WTC11 (cell line): ENCODE measurements around the gene SMYD4. TPM values are rescaled to one million over a fixed set of nuclear protein-coding genes. Genes with fewer than 3 reads are reported as not detected.

ENCODE experiments used
- ATAC-seq: fragments of 200-7000 bp; cut with Tn5 transposase; 2 replicates; pipeline ENCODE4 v1.10.0; 2021; ENCODE audit warnings: mild to moderate bottlenecking, moderate library complexity
- CTCF ChIA-PET: fragments of 300-600 bp; sonication (Branson Sonifier 250); formaldehyde crosslinking; loops from one replicate; lab custom pipeline; 2021; ENCODE audit warnings: antibody characterized with exemption; lab: Charles Lee
- POLR2A ChIA-PET: fragments of 350-600 bp; sonication (Branson Sonifier 250); formaldehyde crosslinking; loops from one replicate; lab custom pipeline; 2021; ENCODE audit warnings: antibody characterized with exemption; lab: Charles Lee
- DNase-seq: peaks from one replicate; pipeline ENCODE4 v3.0.0; 2021; ENCODE audit warnings: low spot score
- H3K27ac Mint-ChIP-seq: 2 replicates; pipeline ENCODE4 v1.8.0; 2021; ENCODE audit warnings: mixed read lengths
- H3K27me3 Mint-ChIP-seq: 2 replicates; pipeline ENCODE4 v1.8.0; 2021; ENCODE audit warnings: low read depth, mild to moderate bottlenecking, moderate library complexity, mixed read lengths
- H3K36me3 Mint-ChIP-seq: 2 replicates; pipeline ENCODE4 v1.8.0; 2021; ENCODE audit warnings: mixed read lengths
- H3K4me1 Mint-ChIP-seq: 2 replicates; pipeline ENCODE4 v1.8.0; 2022; ENCODE audit warnings: mixed read lengths
- H3K4me3 Mint-ChIP-seq: 2 replicates; pipeline ENCODE4 v1.8.0; 2021; ENCODE audit warnings: mild to moderate bottlenecking, moderate library complexity, mixed read lengths
- H3K9me3 Mint-ChIP-seq: 2 replicates; pipeline ENCODE4 v1.8.0; 2021; ENCODE audit warnings: mixed read lengths
- AFF4 ChIP-seq: sonication (generic); formaldehyde crosslinking; IDR thresholded peaks from 2 replicates; pipeline ENCODE4 v1.8.1; 2023; ENCODE audit warnings: mild to moderate bottlenecking, missing genetic modification reagents, borderline replicate concordance
- ATF6 ChIP-seq: sonication (generic); formaldehyde crosslinking; IDR thresholded peaks from 2 replicates; pipeline ENCODE4 v1.8.1; 2023; ENCODE audit warnings: mild to moderate bottlenecking, missing genetic modification reagents
- CREB1 ChIP-seq: sonication (generic); formaldehyde crosslinking; IDR thresholded peaks from 2 replicates; pipeline ENCODE4 v1.8.0; 2023; ENCODE audit warnings: mild to moderate bottlenecking, missing genetic modification reagents
- CTCF ChIP-seq: fragments of 200-600 bp; IDR thresholded peaks from 2 replicates; pipeline ENCODE4 v1.8.0; 2022; ENCODE audit warnings: antibody characterized with exemption
- HMGA2 ChIP-seq: fragments of 250-450 bp; sonication (Bioruptor Pico); IDR thresholded peaks from 2 replicates; pipeline ENCODE4 v1.4.0; 2021; ENCODE audit warnings: mild to moderate bottlenecking, moderate library complexity
- IRF1 ChIP-seq: sonication (generic); formaldehyde crosslinking; IDR thresholded peaks from 2 replicates; pipeline ENCODE4 v1.8.0; 2023; ENCODE audit warnings: missing genetic modification reagents
- JAZF1 ChIP-seq: fragments of 250-450 bp; sonication (Bioruptor Pico); IDR thresholded peaks from 2 replicates; pipeline ENCODE4 v1.9.0; 2021; ENCODE audit warnings: moderate library complexity, mild to moderate bottlenecking, inconsistent platforms
- JUN ChIP-seq: sonication (generic); formaldehyde crosslinking; IDR thresholded peaks from 2 replicates; pipeline ENCODE4 v1.8.0; 2023; ENCODE audit warnings: mild to moderate bottlenecking, missing genetic modification reagents
- KAT7 ChIP-seq: sonication (generic); formaldehyde crosslinking; IDR thresholded peaks from 2 replicates; pipeline ENCODE4 v1.8.1; 2023; ENCODE audit warnings: missing genetic modification reagents, mild to moderate bottlenecking, borderline replicate concordance
- MAX ChIP-seq: sonication (generic); formaldehyde crosslinking; IDR thresholded peaks from 2 replicates; pipeline ENCODE4 v1.8.0; 2022; ENCODE audit warnings: mild to moderate bottlenecking, missing genetic modification reagents
- RELA ChIP-seq: sonication (generic); formaldehyde crosslinking; IDR thresholded peaks from 2 replicates; pipeline ENCODE4 v1.8.1; 2022; ENCODE audit warnings: missing genetic modification reagents, mild to moderate bottlenecking, borderline replicate concordance
- SMAD3 ChIP-seq: sonication (generic); formaldehyde crosslinking; IDR thresholded peaks from 2 replicates; pipeline ENCODE4 v1.8.0; 2022; ENCODE audit warnings: missing genetic modification reagents, mild to moderate bottlenecking, borderline replicate concordance
- SMAD4 ChIP-seq: sonication (generic); formaldehyde crosslinking; IDR thresholded peaks from 2 replicates; pipeline ENCODE4 v1.8.0; 2022; ENCODE audit warnings: mild to moderate bottlenecking, missing genetic modification reagents
- TEAD4 ChIP-seq: sonication (generic); formaldehyde crosslinking; IDR thresholded peaks from 2 replicates; pipeline ENCODE4 v1.8.0; 2022; ENCODE audit warnings: mild to moderate bottlenecking, missing genetic modification reagents
- TP53 ChIP-seq: sonication (generic); formaldehyde crosslinking; IDR thresholded peaks from 2 replicates; pipeline ENCODE4 v1.8.1; 2023; ENCODE audit warnings: mild to moderate bottlenecking, missing genetic modification reagents
- ZBTB21 ChIP-seq: sonication (generic); formaldehyde crosslinking; IDR thresholded peaks from 2 replicates; pipeline ENCODE4 v1.8.1; 2023; ENCODE audit warnings: mild to moderate bottlenecking, missing genetic modification reagents, borderline replicate concordance
- ZBTB43 ChIP-seq: sonication (generic); formaldehyde crosslinking; IDR thresholded peaks from 2 replicates; pipeline ENCODE4 v1.8.1; 2023; ENCODE audit warnings: mild to moderate bottlenecking, missing genetic modification reagents
- ZNF396 ChIP-seq: fragments of 250-450 bp; sonication (Bioruptor Pico); IDR thresholded peaks from 2 replicates; pipeline ENCODE4 v1.8.0; 2021; ENCODE audit warnings: mild to moderate bottlenecking, moderate library complexity, borderline replicate concordance
- ZNF512 ChIP-seq: sonication (generic); formaldehyde crosslinking; IDR thresholded peaks from 2 replicates; pipeline ENCODE4 v1.8.1; 2022; ENCODE audit warnings: missing genetic modification reagents, borderline replicate concordance
- total RNA-seq: library from RNA; stranded (reverse); gene quantifications from 3 replicates; pipeline ENCODE4 v1.2.3, GENCODE V29; 2021
- TF ChIP-seq, protein P1 (sequence below): sonication (generic); formaldehyde crosslinking; IDR thresholded peaks from 2 replicates; pipeline ENCODE4 v1.8.1; 2023; ENCODE audit warnings: mild to moderate bottlenecking, moderate library complexity, missing genetic modification reagents
- TF ChIP-seq, protein P2 (sequence below): sonication (generic); formaldehyde crosslinking; IDR thresholded peaks from 2 replicates; pipeline ENCODE4 v1.8.0; 2022; ENCODE audit warnings: mild to moderate bottlenecking, missing genetic modification reagents

SMYD4 gene
- total RNA-seq, 1 experiment from 2014 or later: 24.1 TPM

- ATAC-seq (no peak), DNase-seq (no peak)
- CTCF ChIA-PET: no interaction called here
- no peaks in the 10 kb centered on the region for H3K9me3 Mint-ChIP-seq
- no peaks in the 10 kb centered on the region for H3K27me3 Mint-ChIP-seq
- no peak overlapping the region for H3K4me3 Mint-ChIP-seq
- H3K36me3 Mint-ChIP-seq: peaks cover 44% of the 10 kb centered on the region
- TF ChIP-seq CTCF (no peak), JUN (CRISPR knock-in tag) (no peak), CREB1 (CRISPR knock-in tag) (no peak), RELA (CRISPR knock-in tag) (no peak), HMGA2 (CRISPR knock-in tag) (no peak), ATF6 (CRISPR knock-in tag) (no peak), SMAD3 (no peak), TEAD4 (no peak), ZBTB21 (no peak), SMAD4 (CRISPR knock-in tag) (no peak), MAX (no peak), ZNF512 (CRISPR knock-in tag) (no peak), TP53 (no peak), JAZF1 (CRISPR knock-in tag) (no peak)
- TF ChIP-seq, protein P1, sequence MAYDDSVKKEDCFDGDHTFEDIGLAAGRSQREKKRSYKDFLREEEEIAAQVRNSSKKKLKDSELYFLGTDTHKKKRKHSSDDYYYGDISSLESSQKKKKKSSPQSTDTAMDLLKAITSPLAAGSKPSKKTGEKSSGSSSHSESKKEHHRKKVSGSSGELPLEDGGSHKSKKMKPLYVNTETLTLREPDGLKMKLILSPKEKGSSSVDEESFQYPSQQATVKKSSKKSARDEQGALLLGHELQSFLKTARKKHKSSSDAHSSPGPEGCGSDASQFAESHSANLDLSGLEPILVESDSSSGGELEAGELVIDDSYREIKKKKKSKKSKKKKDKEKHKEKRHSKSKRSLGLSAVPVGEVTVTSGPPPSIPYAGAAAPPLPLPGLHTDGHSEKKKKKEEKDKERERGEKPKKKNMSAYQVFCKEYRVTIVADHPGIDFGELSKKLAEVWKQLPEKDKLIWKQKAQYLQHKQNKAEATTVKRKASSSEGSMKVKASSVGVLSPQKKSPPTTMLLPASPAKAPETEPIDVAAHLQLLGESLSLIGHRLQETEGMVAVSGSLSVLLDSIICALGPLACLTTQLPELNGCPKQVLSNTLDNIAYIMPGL (CRISPR knock-in tag): no peak
- TF ChIP-seq, protein P2, sequence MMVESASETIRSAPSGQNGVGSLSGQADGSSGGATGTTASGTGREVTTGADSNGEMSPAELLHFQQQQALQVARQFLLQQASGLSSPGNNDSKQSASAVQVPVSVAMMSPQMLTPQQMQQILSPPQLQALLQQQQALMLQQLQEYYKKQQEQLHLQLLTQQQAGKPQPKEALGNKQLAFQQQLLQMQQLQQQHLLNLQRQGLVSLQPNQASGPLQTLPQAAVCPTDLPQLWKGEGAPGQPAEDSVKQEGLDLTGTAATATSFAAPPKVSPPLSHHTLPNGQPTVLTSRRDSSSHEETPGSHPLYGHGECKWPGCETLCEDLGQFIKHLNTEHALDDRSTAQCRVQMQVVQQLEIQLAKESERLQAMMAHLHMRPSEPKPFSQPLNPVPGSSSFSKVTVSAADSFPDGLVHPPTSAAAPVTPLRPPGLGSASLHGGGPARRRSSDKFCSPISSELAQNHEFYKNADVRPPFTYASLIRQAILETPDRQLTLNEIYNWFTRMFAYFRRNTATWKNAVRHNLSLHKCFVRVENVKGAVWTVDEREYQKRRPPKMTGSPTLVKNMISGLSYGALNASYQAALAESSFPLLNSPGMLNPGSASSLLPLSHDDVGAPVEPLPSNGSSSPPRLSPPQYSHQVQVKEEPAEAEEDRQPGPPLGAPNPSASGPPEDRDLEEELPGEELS (CRISPR knock-in tag): no peak
- no peak overlapping the region for H3K27ac Mint-ChIP-seq
- POLR2A ChIA-PET: no interaction called here
- no peaks in the 10 kb centered on the region for H3K4me1 Mint-ChIP-seq
Measured at GRCh38 chr17:1847191-1847590, 17.5 kb upstream of the SMYD4 start.

- Mint-ChIP-seq H3K36me3 (peaks cover 40% of the 10 kb centered on the region), H3K27me3 (no peaks in the 10 kb centered on the region), H3K9me3 (no peaks in the 10 kb centered on the region), H3K27ac (no peak overlapping the region), H3K4me3 (no peak overlapping the region), H3K4me1 (no peaks in the 10 kb centered on the region)
- POLR2A ChIA-PET: interaction anchor here (0.7 kb wide), 1 partner anchor 127 kb away, joined by 3 read pairs; no protein-coding TSS in a partner anchor
- no peak for DNase-seq
- ATAC-seq: no peak
- CTCF ChIA-PET: no interaction called here
- TF ChIP-seq RELA (CRISPR knock-in tag) (no peak), AFF4 (CRISPR knock-in tag) (no peak), ZNF396 (CRISPR knock-in tag) (no peak), ZBTB43 (CRISPR knock-in tag) (no peak), TEAD4 (no peak), IRF1 (CRISPR knock-in tag) (no peak), KAT7 (no peak)
Measured at GRCh38 chr17:1843947-1844346, 14.2 kb upstream of the SMYD4 start.
